CD4-positive, alpha-beta T cell treated with Interleukin-2 at 100 ng/mL for 4 hours (primary cell): ENCODE data around the gene STAMBPL1.
A peak's percentile ranks its signal among the peaks of the same experiment; 100 is the strongest.
"Not testable (repeated sequence)": the region's sequence is repeated elsewhere in the genome, so short reads cannot be mapped to it uniquely, and the experiment has no call there.

ENCODE experiments used
- DNase-seq: peaks from one replicate; pipeline ENCODE4 v3.0.0-alpha.2; 2020; ENCODE audit warnings: low spot score

STAMBPL1 gene

GRCh38 chr10:88879534-88880281 lies at the start of gene STAMBPL1:
Gene STAMBPL1 (plus strand): TSS chr10:88880245. CDS start chr10:88901709, 21,464 bp downstream.
- DNase-seq: peak; percentile 72

- no peak for DNase-seq
Measured at GRCh38 chr10:88830643-88831268, 49.3 kb upstream of the STAMBPL1 start.

GRCh38 chr10:88831709-88832108 lies 48.3 kb upstream of the STAMBPL1 start:
- peak; percentile 74 for DNase-seq

- no peak for DNase-seq
Measured at GRCh38 chr10:88832376-88832775, 47.7 kb upstream of the STAMBPL1 start.

- DNase-seq: no peak
Measured at GRCh38 chr10:88833156-88833555, 46.9 kb upstream of the STAMBPL1 start.

- no peak for DNase-seq
Measured at GRCh38 chr10:88833723-88834122, 46.3 kb upstream of the STAMBPL1 start.

GRCh38 chr10:88835096-88835909 lies 44.7 kb upstream of the STAMBPL1 start:
- peak; percentile 91 for DNase-seq

- DNase-seq: no peak
Measured at GRCh38 chr10:88835910-88836221, 44.2 kb upstream of the STAMBPL1 start.

GRCh38 chr10:88837632-88838031 lies 42.4 kb upstream of the STAMBPL1 start:
- DNase-seq: not testable (repeated sequence)

- no peak for DNase-seq
Measured at GRCh38 chr10:88838766-88839350, 41.2 kb upstream of the STAMBPL1 start.

- no peak for DNase-seq
Measured at GRCh38 chr10:88840104-88840503, 39.9 kb upstream of the STAMBPL1 start.

GRCh38 chr10:88840881-88841280 lies 39.2 kb upstream of the STAMBPL1 start:
- no peak for DNase-seq

GRCh38 chr10:88841316-88842111 lies 38.5 kb upstream of the STAMBPL1 start:
- no peak for DNase-seq

GRCh38 chr10:88843171-88843570 lies 36.9 kb upstream of the STAMBPL1 start:
- DNase-seq: no peak

- DNase-seq: no peak
Measured at GRCh38 chr10:88848499-88848898, 31.5 kb upstream of the STAMBPL1 start.

- DNase-seq: no peak
Measured at GRCh38 chr10:88849234-88849633, 30.8 kb upstream of the STAMBPL1 start.

- no peak for DNase-seq
Measured at GRCh38 chr10:88850712-88851111, 29.3 kb upstream of the STAMBPL1 start.

GRCh38 chr10:88851706-88852105 lies 28.3 kb upstream of the STAMBPL1 start, which contains the start of gene ANKRD22:
Gene ANKRD22 (minus strand): TSS chr10:88851844. CDS start chr10:88851607, 237 bp downstream.
- no peak for DNase-seq

GRCh38 chr10:88852327-88852726 lies 27.7 kb upstream of the STAMBPL1 start:
- no peak for DNase-seq

GRCh38 chr10:88853155-88853881 lies 26.7 kb upstream of the STAMBPL1 start:
- no peak for DNase-seq

- DNase-seq: no peak
Measured at GRCh38 chr10:88854684-88855083, 25.4 kb upstream of the STAMBPL1 start.
